Stimulated activated CD4-positive, alpha-beta T cell treated with anti-CD3 and anti-CD28 coated beads, Interleukin-15, amount 100 ng/mL, for 1 hour (primary cell): ENCODE measurements around the gene CDCP2.
"Not testable (repeated sequence)": the region's sequence is repeated elsewhere in the genome, so short reads cannot be mapped to it uniquely, and the experiment has no call there.

ENCODE experiments used
- DNase-seq, 2 donors: peaks; one replicate each; pipeline ENCODE4 v3.0.0-alpha.2; 2020; ENCODE audit warnings: low read depth in 1 of 2, low spot score in 1 of 2

CDCP2 gene

GRCh38 chr1:54168206-54168965 lies 15.6 kb upstream of the CDCP2 start:
- no peak for DNase-seq

GRCh38 chr1:54167422-54168139 lies 14.8 kb upstream of the CDCP2 start:
- DNase-seq = no peak

DNA sequence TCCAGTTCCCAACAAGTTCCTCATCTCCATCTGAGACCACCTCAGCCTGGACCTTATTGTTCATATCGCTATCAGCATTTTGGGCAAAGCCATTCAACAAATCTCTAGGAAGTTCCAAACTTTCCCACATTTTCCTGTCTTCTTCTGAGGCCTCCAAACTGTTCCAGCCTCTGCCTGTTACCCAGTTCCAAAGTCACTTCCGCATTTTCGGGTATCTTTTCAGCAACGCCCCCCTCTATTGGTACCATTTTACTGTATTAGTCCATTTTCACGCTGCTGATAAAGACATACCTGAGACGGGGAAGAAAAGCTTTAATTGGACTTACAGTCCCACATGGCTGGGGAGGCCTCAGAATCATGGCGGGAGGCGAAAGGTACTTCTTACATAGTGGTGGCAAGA lies 13.6 kb upstream of the CDCP2 start:
- not testable (repeated sequence) for DNase-seq

GRCh38 chr1:54165146-54165545 lies 12.3 kb upstream of the CDCP2 start:
- DNase-seq = no peak

DNA sequence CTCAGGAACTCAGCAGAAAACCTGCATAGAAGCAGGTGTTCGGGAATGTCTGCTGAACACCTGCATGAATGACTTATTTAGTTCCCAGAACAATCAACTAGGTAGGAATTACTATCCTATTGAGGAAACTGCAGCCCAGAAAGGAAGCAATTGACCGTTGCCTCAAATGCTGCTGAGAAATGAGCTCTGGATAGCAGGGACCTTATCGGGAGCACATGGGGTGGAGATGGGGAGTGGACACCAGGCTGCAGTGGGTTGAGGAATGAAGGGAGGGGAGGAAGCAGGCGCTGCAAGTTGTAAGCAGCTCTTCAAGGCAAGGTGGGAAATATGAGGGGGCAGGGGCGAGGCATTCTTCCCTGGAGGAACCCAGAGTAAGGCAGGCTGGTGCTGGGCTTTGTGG lies 10.8 kb upstream of the CDCP2 start:
- DNase-seq = no peak

DNA sequence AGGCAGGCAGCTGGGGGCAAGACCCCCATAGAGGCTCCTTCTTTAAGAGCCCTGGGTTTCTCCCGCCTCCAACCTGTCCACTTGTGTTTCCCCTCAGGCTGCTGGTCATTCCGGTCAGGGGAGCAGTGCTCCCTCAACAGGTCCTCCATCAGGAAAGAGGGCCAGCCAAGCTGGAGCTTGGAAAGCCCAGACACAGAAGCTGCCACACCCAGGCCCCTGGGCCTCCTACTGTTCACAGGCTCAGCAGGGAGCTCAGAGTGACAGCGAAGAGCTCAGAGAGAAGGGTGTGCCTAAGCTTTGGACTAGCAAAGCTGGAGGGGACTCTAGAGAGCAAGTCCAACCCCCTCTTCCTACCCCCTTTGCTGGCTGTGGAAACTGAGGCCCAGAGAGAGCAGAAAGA lies 10.3 kb upstream of the CDCP2 start:
- DNase-seq = no peak

DNA sequence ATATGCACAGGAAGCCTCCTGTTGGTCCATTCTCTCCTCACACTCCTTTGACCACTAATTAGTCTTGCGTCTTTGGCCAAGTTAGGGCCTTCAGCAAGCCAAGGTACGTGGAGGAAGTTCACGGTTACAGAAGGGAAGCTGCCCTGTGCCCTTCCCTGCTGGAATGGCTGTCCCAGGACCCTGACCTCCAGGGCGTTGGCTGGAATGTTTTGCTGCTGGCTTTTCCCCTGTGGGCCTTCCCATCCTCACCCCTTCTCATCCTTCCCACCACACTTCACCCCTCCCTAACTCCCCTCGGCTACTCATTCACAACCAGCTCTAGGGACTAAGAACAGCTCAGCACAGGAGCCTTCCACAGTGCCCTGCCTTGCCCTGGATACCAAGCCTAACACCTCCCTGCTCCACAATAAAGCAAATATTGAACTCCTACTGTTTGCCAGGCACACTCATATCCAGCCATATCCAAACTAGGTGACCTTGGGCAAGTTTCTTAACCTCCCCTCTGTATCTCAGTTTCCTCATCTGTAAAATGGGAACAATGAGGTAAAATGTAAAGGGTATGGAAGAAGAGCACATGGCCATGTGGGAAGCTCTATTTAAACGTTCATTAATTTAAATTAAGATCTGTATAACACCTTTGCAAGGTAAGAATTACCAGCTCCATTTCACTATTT lies 8.8 kb upstream of the CDCP2 start:
- DNase-seq = no peak

DNA sequence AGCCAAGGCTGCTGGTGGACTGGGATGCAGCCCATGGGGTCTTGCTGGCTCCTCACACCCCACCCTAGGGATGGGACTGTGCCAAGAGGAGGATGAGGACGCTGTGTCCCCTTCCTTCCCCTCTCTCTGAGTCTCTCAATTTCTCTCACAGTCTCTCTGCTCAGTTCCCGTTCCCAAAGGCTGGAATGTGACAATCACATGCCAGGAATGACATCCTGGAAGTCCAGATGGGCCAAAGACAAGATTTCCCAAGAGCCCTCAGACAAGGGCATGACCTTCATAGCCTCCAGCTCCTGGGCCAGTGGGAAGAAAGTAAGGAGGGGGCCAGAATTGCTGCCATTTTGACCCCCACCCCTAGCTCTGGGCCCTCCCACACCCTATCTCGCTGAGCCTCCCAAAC lies 7.6 kb upstream of the CDCP2 start:
- DNase-seq = no peak

DNA sequence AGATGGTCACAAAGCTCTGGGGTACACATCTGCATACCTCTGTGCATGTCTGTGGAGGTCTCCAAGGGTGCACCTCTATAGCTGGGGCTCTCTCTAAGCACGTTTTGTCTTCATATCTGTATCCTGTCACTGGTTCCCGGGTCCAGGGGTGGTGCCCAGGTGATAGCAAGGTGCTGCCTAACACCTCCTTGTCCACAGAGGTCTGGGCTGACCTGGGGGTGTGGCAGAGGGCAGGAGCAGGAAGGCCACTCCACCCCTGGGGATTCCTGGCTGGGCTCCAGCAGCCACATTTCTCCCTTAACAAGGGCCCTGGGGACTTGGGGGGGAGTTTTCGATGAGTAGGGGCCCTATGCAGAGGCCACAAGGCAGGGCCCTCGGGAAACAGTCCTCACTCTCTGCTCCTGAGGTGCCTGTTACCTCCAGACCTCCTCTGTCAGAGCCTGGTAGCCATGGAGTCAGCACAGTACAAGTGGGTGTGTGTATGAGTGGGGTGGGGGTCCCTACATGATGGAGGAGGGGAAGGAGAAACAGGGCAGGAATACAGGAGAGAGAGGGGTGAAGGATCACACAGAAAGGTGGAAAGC lies 7.0 kb upstream of the CDCP2 start:
- DNase-seq = no peak

GRCh38 chr1:54158071-54158470 lies 5.3 kb upstream of the CDCP2 start:
- no peak for DNase-seq

DNA sequence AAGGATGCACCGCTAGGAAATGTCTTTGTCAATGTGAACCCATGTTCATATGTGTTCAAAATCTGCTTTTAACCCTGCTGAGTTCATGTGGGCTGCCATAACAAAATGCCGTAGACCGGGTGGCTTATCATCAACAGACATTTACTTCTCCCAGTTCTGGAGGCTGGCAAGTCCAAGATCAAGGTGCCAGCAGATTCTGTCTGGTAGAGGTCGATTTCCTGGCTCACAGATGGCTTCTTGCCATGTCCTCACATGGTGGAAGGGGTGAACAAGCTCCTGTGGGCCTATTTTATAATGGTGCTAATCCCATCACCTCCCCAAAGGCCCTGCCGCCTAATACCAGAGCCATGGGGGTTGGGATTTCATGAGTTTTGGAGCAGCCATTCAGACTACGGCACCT lies 4.6 kb upstream of the CDCP2 start:
- no peak for DNase-seq

- no peak for DNase-seq
These were observed 4.2 kb upstream of the CDCP2 start for GRCh38 chr1:54156986-54157385.

GRCh38 chr1:54156201-54156600 lies 3.4 kb upstream of the CDCP2 start:
- no peak for DNase-seq

DNA sequence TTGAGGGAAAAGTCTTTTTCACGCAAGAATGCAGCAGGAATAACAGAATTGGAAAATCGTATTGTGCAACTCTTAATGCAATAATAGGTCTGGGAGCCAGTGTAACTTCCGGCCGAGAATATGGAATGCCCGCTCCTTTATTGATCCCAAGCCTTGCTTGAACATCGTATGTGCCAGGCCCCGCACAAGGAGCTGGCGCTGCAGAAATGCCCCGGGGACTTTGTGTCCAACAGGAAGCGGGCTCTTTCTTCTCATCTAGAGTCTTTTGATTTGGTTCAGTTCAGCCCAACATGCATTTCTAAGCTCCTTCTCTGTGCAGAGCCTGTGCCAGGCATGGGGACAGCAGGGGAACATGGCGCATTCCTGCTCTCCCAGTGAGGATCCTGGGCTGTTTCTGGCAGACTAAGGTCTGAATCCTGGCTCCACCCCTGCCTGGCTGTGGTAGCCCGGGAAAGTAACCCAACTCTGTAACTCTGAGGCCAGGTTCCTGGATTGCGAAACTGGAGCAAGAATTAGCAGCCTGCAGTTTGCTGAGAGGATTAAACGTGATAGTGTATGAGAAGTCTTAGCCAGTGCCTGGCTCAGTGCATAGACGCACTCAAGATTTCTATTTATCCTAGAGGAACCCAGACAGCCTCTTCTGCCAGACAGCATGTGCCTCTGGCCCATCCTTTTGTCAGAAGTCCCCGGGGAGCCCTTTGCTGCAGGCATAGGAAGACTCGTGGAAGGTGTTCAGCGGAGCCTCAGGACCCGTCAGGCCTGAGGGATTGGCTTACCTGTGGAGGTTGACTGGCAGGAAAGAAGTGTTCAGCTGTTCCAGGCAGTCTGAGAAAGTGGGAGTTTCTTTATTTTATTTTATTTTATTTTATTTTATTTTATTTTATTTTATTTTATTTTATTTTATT lies 987 bp upstream of the CDCP2 start:
- no peak for DNase-seq

- no peak for DNase-seq
These were observed 1.8 kb downstream of the CDCP2 start for GRCh38 chr1:54151013-54151412.

DNA sequence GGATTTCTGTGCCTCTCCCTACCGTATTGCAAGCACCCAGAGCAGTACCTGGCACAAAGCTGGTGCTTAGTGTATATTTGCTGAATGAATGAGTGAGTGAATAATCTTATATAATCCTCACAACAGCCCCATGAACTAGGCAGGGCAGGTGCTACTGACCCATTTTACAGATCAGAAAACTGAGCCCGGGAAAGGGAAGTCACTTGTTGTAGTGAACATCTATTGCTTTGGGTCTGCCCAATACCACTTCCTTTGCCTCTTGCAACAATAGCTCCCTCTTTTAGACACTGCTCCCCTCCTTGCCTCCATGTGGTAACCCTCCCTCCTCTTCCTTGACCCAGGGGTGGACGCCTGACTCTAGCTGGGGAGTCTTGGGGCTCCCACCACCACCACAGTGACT lies 3.1 kb downstream of the CDCP2 start:
- no peak for DNase-seq

GRCh38 chr1:54144366-54144765 lies 8.4 kb downstream of the CDCP2 start:
- no peak for DNase-seq

DNA sequence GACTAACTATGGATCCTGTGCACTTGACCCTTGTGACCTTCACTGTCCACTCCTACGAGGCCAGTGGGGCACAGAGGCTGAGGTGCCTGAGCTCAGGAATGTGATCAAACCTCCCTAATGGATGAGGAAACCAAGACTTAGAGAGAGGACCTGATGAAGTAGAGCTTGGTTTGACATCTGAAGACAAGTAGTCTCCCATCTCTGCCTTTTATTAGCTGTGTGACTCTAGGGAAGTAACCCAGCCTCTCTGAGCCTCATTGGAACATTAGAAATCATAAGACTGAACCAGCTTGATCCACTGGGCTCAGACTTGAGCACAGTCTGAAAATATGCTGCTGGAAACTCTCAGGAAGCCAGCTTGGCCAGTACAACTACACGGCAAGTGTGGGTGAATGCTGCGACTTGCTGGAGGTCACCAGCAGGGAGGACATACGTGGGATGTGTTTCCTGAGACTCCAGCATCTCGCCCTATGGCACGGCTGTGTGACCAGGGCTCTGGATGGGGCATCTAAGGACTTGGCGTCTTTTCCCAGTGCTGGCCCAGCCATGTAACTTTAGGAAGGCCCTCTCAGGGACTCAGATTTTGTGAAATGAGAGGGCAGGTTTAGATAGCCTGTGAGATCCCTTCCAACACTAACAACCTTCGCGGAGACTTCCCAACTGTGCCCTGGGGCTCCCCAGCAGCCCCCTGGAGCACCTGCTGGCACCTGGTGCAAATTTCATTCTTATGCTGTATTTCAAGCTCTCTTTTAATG lies 10.5 kb downstream of the CDCP2 start:
- no peak for DNase-seq

- no peak for DNase-seq
These were observed 13.1 kb downstream of the CDCP2 start for GRCh38 chr1:54139711-54140110.

GRCh38 chr1:54138994-54139393 lies 13.8 kb downstream of the CDCP2 start:
- no peak for DNase-seq
